GM21381 (cell line): ENCODE data around the gene PLEKHA7.
"Not testable (repeated sequence)": the region's sequence is repeated elsewhere in the genome, so short reads cannot be mapped to it uniquely, and the experiment has no call there.

Experiments
- ATAC-seq: cut with Tn5 transposase; IDR thresholded peaks from one replicate; pipeline ENCODE4 v1.9.1; 2021; ENCODE audit warnings: mild to moderate bottlenecking, moderate library complexity; ENCODE audit not compliant: unreplicated experiment

The PLEKHA7 gene

DNA sequence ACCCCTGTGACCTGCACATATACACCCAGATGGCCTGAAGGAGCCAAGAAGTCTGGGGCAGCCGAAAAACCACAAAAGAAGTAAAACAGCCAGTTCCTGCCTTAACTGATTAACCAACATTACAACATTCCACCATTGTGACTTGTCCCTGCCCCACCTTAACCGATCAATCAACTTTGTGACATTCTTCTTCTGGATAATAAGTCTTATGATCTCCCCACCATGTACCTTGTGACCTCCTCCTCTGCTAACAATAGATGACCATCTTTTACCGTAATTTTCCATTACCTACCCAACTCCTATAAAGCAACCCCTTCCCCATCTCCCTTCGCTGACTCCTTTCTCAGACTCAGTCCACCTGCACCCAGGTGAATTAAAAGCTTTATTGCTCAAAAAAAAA lies 125.2 kb downstream of the PLEKHA7 start:
- not testable (repeated sequence) for ATAC-seq

DNA sequence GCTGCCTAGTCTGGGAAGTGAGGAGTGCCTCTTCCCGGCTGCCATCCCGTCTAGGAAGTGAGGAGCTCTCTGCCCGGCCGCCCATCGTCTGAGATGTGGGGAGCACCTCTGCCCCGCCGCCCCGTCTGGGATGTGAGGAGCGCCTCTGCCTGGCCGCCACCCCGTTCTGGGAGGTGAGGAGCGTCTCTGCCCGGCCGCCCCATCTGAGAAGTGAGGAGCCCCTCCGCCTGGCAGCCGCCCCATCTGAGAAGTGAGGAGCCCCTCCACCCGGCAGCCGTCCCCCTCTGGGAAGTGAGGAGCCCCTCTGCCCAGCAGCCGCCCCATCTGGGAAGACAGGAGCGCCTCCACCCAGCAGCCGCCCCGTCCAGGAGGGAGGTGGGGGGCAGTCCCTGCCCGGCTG lies 126.3 kb downstream of the PLEKHA7 start:
- ATAC-seq = not testable (repeated sequence)

DNA sequence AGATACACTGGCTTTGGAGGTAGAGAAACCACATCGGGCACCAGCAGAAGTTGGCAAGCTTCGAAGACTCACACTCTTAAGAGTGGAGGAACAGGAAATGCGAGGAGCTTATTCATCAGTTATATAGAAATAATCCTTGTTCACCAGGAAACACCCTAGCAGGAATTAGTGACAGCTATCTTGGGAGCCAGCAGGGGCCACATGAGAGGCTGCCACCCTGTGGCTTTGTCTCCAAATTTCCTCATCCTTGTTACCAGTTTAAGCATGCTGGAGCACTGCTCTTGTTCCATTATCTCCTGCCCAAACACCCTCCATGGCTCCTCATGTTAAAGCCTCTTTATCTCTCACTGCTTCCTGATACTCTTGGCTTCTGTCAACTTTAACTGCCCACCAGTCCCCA lies 131.0 kb downstream of the PLEKHA7 start:
- no peak for ATAC-seq

DNA sequence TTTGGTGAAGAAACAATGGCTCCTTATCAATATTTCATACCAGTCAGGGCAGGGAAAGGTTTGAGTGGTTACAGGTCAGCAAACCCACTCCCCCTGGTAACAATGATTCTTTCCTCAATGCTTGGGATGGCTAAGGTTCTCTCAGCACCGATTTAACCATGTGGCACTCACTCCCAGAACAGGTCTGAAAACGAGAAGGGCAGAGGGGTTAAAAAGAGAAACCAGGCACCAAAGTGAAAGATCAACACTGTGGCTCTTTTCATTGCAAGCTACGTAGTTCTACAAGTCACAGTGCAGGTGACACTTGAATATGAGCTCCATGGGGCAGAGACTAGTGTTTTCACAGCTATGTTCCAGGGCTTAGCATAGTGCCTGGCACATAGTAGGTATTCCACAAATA lies 132.4 kb downstream of the PLEKHA7 start:
- no peak for ATAC-seq

DNA sequence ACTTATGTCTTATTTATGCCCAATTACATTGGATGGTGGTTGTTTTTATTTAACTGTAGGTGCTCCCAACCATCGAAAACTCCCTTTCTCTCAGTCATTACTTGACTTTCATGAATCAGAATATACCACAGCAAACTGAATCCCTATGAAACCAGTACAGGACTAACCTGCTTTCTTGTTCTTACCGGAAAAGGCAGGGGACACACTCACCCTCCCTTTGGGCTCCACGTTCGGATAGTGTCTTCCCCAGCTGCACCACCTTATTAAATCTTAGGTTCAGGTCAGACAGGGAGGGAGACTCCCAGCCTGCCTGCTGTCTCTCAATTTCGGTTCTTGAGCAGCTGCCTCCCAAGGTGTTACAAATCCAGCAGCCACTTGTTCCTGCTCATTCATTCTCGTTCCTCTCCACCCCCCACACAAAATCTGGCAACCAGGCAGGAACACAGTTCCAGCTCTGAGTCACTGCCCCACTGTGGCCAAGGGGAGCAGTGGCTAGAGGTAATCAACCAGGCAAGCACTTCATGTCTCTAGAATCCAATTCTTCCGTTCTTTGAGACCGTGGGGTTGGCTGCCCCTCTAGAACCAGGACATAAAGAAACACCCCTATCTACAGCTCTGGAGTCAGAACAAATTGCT lies 133.0 kb downstream of the PLEKHA7 start:
- ATAC-seq = no peak

DNA sequence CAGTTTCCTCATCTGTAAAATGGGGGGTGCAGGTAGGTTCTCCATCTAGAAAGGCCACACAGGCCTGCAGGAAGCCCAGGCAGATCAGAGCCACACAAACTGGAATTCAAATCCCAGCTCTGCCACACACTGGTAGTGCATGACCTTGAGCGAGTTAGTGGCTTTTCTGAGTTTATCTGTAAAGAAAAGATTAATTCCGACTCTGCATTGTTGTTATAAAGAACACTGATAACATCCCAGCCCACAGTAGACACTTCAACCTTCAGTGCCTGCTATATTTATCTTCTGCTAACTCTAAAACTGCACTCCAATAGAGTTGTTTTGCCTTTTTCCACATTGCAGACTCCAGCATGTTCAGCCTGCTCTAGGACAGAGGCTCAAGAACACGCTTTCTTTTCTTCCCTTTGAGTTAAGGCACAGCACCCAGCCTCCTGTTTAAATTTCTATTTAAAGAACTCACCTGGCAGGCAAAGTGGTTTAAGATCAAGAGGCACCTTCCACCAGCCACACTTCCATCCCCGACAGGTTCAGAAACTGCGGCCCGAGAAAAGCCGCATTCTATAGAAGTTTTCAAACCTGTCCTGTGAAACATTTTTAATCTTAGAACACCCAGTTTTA lies 133.9 kb downstream of the PLEKHA7 start:
- ATAC-seq = no peak

DNA sequence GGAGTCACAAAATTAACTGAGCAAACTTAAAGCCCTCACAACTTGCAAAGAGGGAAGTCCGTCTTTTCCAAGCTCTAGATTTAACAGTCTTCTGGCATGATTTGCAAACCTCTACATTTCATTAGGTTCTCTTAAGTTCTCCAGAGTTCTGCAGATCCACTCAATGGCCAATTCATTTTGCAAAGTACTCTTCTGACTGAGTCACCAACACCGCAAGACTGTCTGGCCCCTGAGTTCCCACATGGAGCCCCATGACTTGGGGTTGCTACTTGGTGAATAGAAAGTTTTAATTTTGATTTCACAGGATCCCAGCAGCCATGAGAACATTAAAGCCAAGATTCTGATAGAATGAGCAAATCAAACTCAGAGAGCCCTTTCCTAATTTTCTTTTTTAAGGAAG lies 134.5 kb downstream of the PLEKHA7 start:
- no peak for ATAC-seq

DNA sequence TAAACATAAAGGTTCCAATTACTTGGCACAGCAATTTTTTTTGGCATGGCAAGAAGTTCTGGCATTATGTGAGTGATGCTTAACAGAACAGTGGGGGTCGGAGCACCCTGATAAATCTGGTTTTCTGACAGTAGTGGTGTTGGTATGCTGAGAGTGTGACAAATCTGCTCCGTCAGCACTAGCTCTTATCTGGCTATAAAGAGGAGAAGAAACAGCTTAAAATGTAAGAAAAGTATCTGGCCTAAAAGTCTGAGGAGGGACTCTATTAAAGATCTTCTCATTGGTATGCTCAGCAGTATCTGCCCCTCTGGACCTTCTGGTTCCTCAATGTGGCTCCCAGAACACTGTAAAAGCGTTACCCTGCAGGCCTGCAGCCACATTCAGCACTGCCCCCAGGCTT lies 137.4 kb downstream of the PLEKHA7 start:
- ATAC-seq = no peak

DNA sequence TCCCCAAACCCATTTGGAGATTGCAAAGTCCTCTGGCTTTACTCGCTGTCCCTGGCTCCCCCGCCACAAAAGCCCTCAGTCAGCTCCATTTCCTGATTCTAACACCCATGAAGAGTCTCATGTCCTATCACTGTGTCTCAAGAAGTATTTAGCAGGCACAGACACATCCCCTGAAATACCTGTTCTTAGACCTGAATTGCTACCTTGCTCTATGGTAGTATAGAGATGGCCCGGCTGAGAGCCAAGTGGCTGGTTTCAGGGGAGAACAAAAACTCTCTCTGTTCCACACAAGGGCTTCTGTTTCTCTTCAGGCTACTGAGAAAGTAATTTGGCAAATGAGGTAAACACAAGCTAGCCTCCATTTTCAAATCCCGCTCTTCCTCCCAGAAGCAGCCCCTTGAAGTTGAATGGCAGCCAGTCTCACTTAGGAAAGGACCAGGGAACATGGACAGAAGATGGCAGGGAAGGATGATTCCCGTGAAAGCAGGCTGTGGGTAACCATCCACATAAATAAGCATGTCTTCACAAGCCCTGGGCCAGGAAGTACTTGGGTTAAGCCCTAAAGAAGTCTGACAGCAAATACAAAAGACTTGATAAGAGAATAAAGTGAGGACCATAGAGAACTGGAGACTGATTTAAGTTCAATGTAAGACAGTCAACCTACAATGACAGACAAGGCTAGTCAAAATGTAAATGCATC lies 138.0 kb downstream of the PLEKHA7 start:
- ATAC-seq = no peak

DNA sequence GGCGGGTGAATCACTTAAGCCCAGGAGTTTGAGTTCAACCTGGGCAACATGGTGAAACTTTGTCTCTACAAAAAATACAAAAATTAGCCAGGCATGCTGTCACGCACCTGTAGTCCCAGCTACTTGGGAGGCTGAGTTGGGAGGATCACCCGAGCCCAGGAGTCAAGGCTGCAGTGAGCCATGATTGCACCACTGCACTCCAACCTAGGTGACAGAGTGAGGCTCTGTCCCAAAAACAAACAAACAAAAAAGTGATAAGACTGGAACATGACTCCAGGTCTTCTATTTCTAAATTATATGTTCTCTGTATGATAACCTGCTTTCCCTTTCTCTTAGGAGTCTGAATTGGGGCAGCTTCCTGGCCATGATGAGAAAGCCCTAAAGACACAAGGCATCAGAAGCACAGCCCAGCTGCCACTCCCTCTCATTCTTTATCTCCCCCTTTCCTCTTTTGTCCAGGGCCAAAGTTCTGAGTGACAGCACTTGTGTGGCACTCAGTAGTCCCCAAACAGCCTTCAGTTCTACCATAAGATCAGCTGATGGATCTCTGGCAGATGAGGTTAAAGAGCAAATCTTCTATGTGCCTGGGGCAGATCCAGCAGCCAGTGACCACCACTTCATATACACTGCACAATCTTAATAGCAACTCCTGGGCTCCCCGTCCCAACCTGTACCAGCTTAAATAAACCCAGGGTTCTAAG lies 139.8 kb downstream of the PLEKHA7 start:
- ATAC-seq = no peak

DNA sequence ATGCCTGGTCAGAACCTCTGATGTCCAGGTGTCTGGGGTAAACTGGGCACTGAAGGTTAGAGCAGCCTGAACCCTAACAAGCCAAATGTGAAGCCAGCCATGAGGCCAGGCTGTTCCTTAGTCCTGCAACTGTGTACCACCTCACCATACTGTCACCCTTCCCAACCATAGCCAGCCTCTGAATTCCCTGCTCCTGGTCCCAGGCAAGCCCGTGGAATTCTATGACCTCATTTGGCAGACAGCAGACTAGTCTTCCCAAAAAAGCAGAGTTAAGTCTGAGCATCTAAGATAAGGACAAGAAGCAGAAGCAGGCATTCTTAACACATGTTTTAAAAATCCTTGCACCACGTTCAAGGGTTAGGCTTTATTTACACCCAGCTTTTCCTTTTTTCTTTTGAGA lies 140.9 kb downstream of the PLEKHA7 start:
- ATAC-seq = no peak

DNA sequence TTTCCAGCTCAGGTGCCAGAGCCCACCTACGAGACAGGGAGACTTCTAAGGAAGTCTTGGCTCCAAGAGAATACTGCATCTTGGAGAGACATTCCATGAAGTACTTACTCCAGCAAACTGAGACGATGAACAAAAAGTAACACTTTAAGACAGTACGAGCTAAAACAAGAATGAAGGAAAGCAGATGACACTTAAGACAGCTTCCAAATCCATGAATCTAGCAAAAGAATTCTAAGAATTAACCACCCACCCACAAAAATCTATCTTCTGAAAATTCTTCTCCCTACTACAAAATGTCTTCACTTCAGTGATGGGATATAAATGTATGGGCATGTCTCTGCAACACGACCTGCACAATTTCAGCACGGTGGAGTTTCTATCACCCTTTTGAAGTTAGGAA lies 142.8 kb downstream of the PLEKHA7 start:
- no peak for ATAC-seq

DNA sequence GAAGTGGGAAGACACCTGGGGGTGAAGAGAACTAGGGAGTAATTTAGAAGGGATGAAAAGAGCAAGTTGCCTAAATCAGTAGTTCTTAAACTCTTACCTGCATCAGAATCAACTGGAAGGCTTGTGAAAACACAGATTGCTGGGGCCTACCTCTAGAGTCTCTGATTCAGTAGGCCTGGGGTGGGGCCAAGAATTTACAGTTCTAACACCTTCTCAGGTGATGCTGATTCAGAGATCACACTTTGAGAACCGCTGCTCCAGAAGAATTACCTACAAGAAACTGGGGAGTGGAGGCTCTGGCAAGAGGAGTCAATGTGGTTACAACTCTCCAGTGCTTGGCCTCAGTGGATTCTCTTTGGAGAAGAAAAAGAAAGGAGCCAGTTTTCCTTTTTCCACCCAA lies 147.1 kb downstream of the PLEKHA7 start:
- ATAC-seq = no peak

DNA sequence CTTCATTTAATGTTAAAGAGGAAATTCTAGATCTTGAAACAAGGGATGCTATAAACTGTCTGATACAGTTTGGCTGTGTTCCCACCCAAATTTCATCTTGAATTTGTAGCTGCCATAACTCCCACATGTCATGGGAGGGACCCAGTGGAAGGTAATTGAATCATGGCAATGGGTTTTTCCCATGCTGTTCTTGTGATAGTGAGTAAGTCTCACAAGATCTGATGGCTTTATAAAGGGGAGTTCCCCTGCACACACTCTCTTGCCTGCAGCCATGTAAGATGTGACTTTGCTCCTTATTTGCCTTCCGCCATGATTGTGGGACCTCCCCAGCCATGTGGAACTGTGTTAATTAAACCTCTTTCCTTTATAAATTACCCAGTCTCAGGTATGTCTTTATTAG lies 149.8 kb downstream of the PLEKHA7 start:
- not testable (repeated sequence) for ATAC-seq

DNA sequence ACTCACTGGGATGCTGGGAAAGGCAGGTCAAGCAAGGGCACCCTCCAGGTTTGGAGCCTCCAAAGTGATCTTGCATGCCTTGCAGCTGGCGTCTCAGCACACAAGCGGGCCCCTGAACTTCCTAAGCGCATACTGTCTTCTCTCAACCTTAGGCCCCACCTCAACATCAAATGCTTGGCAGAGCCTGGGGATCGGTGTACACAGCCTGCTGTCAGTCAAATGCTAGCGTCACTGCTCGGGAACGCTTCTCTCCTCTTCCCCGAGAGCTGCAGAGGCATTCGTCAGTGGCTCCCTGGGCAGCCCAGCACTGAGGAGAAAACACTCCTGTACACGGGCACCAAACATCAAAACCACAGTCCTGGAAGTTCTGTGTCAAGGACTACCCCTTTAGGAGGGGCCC lies 150.8 kb downstream of the PLEKHA7 start:
- no peak for ATAC-seq

DNA sequence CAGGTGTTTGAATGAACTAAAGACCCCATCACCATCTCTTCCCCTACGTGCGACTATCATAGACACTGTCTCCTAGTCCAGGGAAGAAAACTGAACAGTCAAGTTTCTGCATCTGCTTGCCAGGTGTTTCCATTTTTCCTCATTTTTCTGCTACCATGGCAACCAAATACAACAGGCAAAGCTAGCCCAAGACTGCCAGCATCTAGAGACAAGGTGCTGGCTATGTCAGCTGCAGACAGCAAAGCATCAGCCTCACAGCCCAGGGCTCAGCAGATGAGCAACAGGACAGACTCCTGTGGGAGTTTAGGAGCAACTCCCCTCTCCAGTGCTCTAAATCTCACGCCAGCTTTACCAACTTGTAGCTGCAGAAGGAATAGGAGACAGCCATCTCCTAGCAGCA lies 151.5 kb downstream of the PLEKHA7 start:
- ATAC-seq = no peak

DNA sequence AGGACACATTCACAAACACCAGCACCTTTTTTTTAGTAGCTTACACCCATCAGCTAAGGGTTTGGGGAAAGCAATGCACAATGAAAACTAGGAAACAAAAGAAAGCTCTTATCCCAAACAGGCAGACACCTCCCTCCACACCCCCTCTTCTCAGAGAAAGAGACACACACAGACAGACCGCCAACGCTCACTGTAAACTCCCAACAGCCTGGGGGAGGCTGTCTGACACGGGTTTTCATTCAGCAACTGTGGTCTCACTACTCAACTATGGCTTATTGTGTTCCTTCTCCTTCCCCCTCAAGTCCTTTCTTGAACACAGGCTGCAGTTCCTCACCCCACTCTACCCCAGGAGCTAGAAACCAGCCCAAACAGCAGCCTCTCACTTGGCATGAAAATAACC lies 152.4 kb downstream of the PLEKHA7 start:
- ATAC-seq = no peak

DNA sequence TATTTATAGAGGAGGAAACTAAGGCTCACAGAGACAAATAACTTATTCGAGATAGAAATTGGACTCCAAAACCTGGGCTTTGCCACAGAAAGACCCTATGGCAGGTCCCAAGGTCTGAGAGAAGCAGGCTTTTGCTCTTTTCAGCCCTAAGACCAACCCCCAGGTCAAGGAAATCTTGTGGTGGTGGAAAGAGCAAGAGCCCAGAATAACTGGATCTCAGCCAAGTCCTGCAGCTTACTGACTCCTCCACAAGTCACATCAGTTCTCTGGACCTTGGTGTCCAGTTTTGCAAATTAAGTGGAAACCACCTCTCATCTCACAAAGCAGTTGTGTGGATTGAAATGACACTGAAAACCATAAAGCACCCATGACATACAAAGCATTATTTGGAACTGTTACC lies 153.6 kb downstream of the PLEKHA7 start:
- no peak for ATAC-seq

DNA sequence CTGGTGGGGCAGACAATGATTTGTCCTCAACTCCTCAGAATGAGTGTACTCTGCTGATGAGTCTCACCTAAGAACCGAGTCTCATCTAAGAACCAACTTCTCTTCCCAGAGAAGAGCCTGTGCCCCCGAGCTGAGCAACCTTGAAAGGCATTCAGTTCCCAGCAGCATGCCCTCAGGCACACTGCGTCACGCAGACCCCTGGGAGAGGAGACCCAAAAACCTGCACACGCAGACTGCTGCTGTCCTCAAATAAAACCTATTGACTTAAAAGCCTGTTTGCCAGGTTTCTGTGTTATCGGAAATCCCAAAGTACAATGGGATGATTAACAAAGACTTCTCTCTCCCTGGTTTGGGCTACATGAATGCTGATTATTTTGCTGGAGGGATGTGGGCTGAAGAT lies 154.6 kb downstream of the PLEKHA7 start:
- ATAC-seq = no peak

DNA sequence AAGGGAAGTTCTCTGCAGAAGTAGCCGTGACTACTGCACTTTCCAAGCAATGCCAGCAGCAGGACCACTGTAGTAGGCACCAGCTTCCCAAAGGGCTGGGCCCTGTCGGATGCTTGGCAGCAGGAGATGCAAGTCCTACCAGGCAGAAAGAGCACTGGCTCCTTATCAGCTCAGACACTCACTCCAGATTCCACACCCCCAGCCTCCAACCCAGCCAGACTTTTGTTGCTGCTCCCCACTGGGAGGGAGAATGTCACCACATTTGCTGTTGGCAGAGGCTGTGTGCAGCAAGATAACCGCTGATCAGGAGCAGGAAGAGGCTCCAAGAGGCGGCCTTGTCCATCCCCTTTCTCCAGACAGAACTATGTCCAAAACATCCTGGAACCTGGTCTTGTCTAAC lies 157.0 kb downstream of the PLEKHA7 start:
- ATAC-seq = no peak

DNA sequence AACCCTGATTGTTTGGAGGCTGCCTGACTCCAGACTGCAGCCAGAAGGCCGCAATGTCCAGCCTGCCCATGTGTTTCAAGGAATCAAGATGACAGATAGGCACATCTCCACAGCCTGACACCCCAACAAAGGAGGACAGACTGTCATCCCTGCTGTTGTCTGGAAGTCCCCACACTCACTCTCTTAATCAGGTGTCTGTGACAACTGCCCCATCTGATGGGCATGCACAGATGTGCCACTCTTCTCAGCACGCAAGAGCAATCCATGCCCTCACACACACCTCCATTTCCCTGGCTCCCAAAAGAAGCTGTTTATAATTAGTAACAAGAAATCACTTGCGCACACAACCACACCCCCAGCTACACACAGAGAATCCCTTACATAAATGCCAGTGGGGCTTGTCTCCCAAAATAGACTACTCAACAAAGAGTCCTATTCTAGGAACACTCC lies 158.2 kb downstream of the PLEKHA7 start:
- no peak for ATAC-seq

DNA sequence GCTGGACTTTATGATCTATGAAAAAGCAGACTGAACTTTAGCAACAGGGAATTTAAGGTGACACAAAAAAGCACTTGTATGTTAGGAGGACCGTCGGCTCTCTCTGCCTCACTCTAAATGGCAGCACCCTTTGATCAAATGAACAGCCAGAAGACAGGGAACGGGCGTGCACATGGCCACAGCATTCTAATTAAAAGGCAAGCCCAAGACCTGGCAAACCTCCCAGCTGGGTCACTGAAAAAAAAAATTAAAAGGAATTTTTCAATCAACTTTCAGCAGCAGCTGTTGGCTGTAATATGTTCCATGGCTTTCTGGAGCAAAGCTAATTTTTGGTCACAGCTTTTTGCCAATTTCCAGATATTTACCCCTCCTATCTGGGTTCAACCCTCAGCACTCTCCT lies 159.2 kb downstream of the PLEKHA7 start:
- no peak for ATAC-seq
